Left renal pelvis (tissue), 4 donors: ENCODE measurements around the gene SRPRB. TPM values are rescaled to one million over a fixed set of nuclear protein-coding genes. Genes with fewer than 3 reads are reported as not detected.

Source experiments
- DNase-seq, 4 donors: peaks; one replicate each; pipeline ENCODE4 v3.0.0-alpha.2; 2013; ENCODE audit warnings: low read depth in 4 of 4, low spot score in 3 of 4
- polyA plus RNA-seq, 4 donors: library from polyadenylated mRNA; unstranded; fragments of 120-200 nt; gene quantifications; one replicate each; pipeline ENCODE4 v1.2.1, GENCODE V29; 2013; ENCODE audit not compliant: insufficient read length in 4 of 4

Gene SRPRB
- polyA plus RNA-seq, 4 donors: 46.3 to 61.5 (median 52.2) TPM

GRCh38 chr3:133863911-133864310 is 58.3 kb downstream of the SRPRB start:
- DNase-seq: no peak

- no peak for DNase-seq
These were observed 59.0 kb downstream of the SRPRB start for GRCh38 chr3:133864616-133865015.

GRCh38 chr3:133865136-133865855 is 59.7 kb downstream of the SRPRB start:
- DNase-seq: no peak

- DNase-seq: no peak
These were observed 60.5 kb downstream of the SRPRB start for GRCh38 chr3:133866141-133866540.

- DNase-seq: no peak
These were observed 62.6 kb downstream of the SRPRB start for GRCh38 chr3:133868186-133868585.

- DNase-seq: no peak
These were observed 63.3 kb downstream of the SRPRB start for GRCh38 chr3:133868758-133869475.

GRCh38 chr3:133869586-133869985 is 64.0 kb downstream of the SRPRB start:
- no peak for DNase-seq

GRCh38 chr3:133870822-133871221 is 65.2 kb downstream of the SRPRB start:
- DNase-seq: no peak

Other genes starting within 250 kb of the SRPRB start
- gene CDV3, start 232.1 kb upstream of the SRPRB start, polyA plus RNA-seq: 100 to 1,000 TPM; 104 to 167 (median 140) TPM
- 10 to 100 TPM; 34.7 to 48.9 (median 43.6) TPM for gene TOPBP1, start 143.9 kb upstream of the SRPRB start, polyA plus RNA-seq
- gene TF, start 59.4 kb upstream of the SRPRB start, polyA plus RNA-seq: 10 to 100 TPM in 1 of 4 donors, 1 to 10 TPM in 3; 3.7 to 79.0 (median 5.8) TPM
- gene RAB6B, start 90.1 kb downstream of the SRPRB start, polyA plus RNA-seq: 10 to 100 TPM; 12.6 to 20.1 (median 17.9) TPM
- gene SLCO2A1, start 224.1 kb downstream of the SRPRB start, polyA plus RNA-seq: 10 to 100 TPM in 3 of 4 donors, 1 to 10 TPM in 1; 3.9 to 19.7 (median 18.5) TPM